AML-193 (cell line): ENCODE results near the gene CLEC16A.

Source experiments
- DNase-seq, 2 experiments: peaks; one replicate each; lab custom pipeline; 2025; lab: John Stamatoyannopoulos, UW

CLEC16A gene, protein sequence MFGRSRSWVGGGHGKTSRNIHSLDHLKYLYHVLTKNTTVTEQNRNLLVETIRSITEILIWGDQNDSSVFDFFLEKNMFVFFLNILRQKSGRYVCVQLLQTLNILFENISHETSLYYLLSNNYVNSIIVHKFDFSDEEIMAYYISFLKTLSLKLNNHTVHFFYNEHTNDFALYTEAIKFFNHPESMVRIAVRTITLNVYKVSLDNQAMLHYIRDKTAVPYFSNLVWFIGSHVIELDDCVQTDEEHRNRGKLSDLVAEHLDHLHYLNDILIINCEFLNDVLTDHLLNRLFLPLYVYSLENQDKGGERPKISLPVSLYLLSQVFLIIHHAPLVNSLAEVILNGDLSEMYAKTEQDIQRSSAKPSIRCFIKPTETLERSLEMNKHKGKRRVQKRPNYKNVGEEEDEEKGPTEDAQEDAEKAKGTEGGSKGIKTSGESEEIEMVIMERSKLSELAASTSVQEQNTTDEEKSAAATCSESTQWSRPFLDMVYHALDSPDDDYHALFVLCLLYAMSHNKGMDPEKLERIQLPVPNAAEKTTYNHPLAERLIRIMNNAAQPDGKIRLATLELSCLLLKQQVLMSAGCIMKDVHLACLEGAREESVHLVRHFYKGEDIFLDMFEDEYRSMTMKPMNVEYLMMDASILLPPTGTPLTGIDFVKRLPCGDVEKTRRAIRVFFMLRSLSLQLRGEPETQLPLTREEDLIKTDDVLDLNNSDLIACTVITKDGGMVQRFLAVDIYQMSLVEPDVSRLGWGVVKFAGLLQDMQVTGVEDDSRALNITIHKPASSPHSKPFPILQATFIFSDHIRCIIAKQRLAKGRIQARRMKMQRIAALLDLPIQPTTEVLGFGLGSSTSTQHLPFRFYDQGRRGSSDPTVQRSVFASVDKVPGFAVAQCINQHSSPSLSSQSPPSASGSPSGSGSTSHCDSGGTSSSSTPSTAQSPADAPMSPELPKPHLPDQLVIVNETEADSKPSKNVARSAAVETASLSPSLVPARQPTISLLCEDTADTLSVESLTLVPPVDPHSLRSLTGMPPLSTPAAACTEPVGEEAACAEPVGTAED

GRCh38 chr16:10944249-10945064, at the start of gene CLEC16A:
Gene CLEC16A (plus strand): TSS chr16:10944564. CDS start chr16:10944718, 154 bp downstream.
- peak; percentile 84 to 85 for DNase-seq

DNA sequence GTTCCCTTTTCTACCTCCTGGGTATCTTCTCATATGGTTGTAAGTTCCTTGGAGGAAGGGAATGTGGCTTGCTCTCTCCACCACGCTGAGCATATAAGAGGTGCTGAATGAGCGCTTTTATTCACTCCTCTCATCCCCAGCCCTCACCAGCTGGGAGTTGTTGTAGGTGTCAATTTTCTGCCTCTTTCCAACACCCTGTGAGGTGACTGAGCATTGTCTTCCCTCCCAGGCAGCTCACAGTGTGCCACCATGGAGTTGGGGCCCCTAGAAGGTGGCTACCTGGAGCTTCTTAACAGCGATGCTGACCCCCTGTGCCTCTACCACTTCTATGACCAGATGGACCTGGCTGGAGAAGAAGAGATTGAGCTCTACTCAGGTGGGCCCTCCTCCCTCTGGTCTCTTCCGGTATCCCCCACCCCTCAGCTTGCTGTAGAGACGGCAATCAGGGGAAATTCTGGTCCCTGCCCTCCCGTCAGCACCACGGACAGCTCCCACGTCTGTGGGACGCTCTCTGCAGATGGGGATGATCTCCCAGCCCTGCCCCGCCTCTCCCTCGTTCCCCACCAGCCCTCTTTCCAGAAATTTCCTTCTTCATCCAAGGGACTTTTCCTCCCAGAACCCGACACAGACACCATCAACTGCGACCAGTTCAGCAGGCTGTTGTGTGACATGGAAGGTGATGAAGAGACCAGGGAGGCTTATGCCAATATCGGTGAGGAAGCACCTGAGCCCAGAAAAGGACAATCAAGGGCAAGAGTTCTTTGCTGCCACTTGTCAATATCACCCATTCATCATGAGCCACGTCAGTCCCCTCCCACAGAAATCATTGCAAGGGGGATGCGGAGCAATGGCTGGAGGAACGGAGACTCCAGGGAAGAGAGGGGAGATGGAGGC, 49.1 kb upstream of the CLEC16A start:
- DNase-seq, result no peak

DNA sequence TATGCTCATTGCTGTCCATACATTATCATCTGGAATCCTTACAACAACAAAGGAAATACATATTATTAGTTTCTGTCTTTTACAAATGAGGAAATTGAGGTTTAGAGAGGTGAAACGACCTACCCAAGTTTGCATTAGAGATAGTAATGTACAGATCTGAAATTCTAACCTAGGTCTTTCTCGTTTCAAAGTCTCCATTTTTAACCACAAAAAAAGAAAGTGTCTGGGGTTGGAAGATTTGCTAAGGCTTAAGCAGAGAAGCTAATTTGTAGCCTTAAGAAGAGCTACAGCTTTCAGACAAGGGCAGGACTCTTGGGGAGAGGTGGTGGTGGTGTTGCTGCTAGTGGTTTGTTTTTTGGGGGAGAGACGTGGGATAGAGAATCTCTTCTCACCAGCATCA, 48.2 kb upstream of the CLEC16A start:
- no peak for DNase-seq

DNA sequence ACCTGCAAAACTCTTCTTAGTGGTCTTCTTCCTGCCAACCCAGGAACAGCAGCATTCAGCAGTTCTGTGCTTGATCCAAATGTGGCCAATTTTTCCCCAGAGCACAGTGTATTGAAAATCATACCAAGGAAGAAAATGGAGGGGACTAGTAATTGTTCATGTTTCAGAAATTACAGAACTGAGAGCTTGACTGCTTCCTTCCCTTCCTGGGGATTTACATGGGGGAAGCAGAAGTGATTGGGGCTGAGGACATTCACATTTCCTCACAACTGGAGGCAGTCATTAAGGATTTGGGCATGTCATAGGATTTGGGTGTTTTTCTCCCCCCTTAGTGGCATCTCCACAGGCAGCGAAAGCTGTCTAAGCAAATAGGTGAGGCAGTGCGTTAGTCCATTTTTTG, 47.6 kb upstream of the CLEC16A start:
- no peak for DNase-seq

DNA sequence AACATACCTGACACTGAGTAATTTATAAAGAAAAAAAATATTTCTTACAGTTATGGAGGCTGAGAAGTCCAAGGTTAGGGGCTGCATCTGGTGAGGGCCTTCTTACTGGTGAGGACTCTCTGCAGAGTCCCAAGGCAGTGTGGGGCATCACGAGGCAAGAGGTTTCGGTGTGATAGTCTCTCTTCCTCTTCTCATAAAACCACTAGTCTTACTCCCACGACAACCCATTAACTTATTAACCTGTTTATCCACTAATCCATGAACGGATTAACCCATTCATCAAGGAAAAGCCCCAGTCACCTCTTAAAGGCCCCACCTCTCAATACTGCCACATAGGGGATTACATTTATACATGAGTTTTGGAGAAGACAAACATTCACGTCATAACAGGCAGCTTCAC, 47.2 kb upstream of the CLEC16A start:
- no peak for DNase-seq

GRCh38 chr16:10902999-10903398, 41.4 kb upstream of the CLEC16A start:
- no peak for DNase-seq

DNA sequence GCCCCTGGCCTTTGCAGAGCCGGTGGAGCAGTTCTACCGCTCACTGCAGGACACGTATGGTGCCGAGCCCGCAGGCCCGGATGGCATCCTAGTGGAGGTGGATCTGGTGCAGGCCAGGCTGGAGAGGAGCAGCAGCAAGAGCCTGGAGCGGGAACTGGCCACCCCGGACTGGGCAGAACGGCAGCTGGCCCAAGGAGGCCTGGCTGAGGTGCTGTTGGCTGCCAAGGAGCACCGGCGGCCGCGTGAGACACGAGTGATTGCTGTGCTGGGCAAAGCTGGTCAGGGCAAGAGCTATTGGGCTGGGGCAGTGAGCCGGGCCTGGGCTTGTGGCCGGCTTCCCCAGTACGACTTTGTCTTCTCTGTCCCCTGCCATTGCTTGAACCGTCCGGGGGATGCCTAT, 37.9 kb upstream of the CLEC16A start:
- DNase-seq, result no peak

DNA sequence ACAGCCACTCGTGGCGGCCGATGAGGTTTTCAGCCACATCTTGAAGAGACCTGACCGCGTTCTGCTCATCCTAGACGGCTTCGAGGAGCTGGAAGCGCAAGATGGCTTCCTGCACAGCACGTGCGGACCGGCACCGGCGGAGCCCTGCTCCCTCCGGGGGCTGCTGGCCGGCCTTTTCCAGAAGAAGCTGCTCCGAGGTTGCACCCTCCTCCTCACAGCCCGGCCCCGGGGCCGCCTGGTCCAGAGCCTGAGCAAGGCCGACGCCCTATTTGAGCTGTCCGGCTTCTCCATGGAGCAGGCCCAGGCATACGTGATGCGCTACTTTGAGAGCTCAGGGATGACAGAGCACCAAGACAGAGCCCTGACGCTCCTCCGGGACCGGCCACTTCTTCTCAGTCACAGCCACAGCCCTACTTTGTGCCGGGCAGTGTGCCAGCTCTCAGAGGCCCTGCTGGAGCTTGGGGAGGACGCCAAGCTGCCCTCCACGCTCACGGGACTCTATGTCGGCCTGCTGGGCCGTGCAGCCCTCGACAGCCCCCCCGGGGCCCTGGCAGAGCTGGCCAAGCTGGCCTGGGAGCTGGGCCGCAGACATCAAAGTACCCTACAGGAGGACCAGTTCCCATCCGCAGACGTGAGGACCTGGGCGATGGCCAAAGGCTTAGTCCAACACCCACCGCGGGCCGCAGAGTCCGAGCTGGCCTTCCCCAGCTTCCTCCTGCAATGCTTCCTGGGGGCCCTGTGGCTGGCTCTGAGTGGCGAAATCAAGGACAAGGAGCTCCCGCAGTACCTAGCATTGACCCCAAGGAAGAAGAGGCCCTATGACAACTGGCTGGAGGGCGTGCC, 37.2 kb upstream of the CLEC16A start:
- DNase-seq, result no peak

GRCh38 chr16:10907757-10908045, 36.7 kb upstream of the CLEC16A start:
- DNase-seq, result no peak

DNA sequence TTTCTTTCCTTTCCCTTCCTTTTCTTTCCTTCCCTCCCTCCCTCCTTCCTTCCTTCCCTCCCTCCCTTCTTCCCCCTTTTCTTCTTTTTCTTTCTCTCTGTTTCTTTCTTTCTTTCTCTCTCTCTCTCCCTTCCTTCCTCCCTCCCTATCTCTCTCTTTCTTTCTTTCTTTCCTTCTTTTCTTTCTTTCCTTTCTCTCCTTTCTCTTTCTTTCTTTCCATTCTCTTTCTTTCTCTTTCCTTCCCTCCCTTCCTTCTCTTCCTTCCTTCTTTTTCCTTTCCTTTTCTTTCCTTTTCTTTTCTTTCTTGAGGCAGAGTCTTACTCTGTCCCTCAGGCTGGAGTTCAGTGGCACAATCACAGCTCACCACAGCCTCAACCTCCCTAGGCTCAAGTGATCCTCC, 33.1 kb upstream of the CLEC16A start:
- DNase-seq, result no peak

DNA sequence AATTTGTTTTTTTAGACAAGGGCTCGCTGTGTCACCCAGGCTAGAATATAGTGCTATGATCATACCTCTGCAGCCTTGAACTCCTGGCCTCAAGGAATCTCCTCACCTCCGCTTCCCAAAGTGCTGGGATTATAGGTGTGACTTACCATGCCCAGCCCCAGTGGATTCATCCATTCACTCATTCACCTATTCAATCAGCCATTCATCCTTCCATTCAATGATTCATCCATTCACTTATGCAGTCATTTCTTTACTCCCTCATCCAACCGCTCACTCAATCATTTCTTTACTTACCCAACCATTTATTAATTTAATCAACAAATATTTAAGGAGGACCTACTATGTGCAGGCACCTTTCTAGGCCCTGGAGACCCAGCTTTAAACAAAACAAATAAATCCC, 27.8 kb upstream of the CLEC16A start:
- no peak for DNase-seq

GRCh38 chr16:10918294-10919002, 25.9 kb upstream of the CLEC16A start:
- peak; percentile 67 to 72 for DNase-seq

GRCh38 chr16:10919003-10919351, 25.4 kb upstream of the CLEC16A start:
- no peak for DNase-seq

DNA sequence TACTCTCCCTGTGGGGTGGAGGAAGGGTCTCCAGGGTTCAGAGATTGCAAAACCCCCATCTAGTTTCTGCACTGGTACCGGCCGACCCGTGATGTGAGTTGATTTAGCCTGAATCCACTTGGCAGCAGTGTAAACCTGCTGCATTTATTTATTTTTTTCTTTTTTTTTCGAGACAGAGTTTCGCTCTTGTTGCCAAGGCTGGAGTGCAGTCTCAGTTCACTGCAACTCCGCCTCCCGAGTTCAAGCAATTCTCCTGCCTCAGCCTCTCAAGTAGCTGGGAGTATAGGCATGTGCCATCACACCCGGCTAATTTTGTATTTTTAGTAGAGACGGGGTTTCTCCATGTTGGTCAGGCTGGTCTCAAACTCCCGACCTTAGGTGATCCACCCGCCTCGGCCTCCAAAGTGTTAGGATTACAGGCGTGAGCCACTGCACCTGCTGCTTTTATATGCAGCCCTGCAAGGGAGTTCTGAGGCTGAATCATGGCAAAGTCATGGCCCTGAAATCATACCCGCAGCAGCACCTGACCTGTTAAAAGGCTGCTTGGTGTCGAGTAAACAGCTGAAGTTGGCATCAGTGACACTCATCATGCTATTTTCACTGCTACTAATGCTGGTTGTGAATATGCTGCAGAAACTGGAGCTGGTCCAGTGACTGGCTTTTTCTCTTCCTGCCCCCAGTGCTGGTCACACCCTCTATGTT, 23.5 kb upstream of the CLEC16A start:
- DNase-seq, result no peak

- DNase-seq, result no peak
Measured at GRCh38 chr16:10921536-10922327, 22.6 kb upstream of the CLEC16A start.

DNA sequence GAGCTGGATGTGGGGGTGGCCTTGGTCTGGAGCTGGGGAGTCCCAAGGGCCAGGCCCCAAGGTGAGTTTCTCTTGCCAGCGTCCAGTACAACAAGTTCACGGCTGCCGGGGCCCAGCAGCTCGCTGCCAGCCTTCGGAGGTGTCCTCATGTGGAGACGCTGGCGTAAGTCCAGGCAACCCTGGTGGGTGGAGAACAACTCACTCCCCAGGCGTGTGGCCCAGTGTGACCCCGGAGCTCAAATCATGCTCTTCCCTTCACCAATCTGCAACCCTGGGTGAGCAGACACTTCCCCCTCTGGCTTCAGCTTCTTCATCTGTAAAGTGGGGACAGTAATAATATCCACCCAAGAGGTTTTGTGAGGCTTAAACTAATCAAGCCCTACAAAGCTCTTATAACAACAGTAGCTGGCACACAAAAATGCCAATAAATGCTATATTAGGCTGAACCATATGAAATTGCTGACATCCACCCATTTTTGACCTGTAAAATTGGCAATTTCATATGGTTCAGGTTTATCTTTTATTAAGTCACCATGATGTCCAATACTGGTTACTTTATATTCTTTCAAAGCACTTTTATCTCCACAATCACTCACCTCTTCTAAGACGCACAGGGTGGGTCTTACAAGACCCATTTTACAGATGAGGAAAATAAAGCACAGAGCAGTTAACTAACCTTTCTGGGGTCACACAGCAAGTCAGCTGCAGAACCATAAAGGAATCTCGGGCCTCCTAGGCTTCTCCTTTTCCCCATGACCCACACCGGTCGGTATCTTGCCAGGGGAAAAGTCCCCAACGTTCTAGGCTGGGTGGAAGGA, 21.8 kb upstream of the CLEC16A start:
- no peak for DNase-seq

DNA sequence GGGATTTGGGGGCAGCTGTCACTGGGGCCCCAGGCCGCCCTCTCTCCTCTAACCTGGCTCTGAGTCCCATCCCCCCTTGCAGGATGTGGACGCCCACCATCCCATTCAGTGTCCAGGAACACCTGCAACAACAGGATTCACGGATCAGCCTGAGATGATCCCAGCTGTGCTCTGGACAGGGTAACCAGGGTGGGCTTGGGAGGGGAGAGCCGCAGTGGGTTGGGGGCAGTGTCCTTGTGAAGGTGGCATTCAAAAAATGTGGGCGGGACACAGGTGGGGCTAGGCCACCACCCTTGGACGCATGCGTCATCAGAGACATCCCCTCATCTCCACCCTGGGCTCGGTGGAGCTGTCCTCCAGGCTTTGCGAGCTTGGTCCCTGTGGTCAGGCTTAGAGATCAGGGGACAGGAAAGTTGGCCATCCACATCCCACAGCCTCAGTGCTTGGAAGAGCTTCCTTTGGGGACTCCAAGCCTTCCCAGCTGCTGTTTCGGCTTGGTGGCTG, 21.2 kb upstream of the CLEC16A start:
- DNase-seq, result no peak
